Osteocyte (in vitro differentiated cells): Measurements from ENCODE around the gene ROBO2. TPM values are rescaled to one million over a fixed set of nuclear protein-coding genes. Genes with fewer than 3 reads are reported as not detected.
A peak's percentile ranks its signal among the peaks of the same experiment; 100 is the strongest.

Experiments used
- DNase-seq: peaks from one replicate; pipeline ENCODE4 v3.0.0; 2021; ENCODE audit warnings: mixed read lengths; ENCODE audit not compliant: unreplicated experiment; ENCODE audit errors: extremely low spot score
- H3K27ac Mint-ChIP-seq: one replicate; pipeline ENCODE4 v1.8.0; 2021; ENCODE audit warnings: mild to moderate bottlenecking, mixed read lengths; ENCODE audit not compliant: unreplicated experiment
- H3K27me3 Mint-ChIP-seq: one replicate; pipeline ENCODE4 v1.8.0; 2021; ENCODE audit warnings: mixed read lengths; ENCODE audit not compliant: unreplicated experiment
- H3K36me3 Mint-ChIP-seq: one replicate; pipeline ENCODE4 v1.8.0; 2021; ENCODE audit warnings: mixed read lengths; ENCODE audit not compliant: unreplicated experiment
- H3K4me1 Mint-ChIP-seq: one replicate; pipeline ENCODE4 v1.8.0; 2021; ENCODE audit warnings: mixed read lengths; ENCODE audit not compliant: unreplicated experiment
- H3K4me3 Mint-ChIP-seq: one replicate; pipeline ENCODE4 v1.8.0; 2021; ENCODE audit warnings: mild to moderate bottlenecking, moderate library complexity, mixed read lengths; ENCODE audit not compliant: unreplicated experiment
- H3K9me3 Mint-ChIP-seq: one replicate; pipeline ENCODE4 v1.8.0; 2021; ENCODE audit warnings: mixed read lengths; ENCODE audit not compliant: unreplicated experiment
- total RNA-seq: library from RNA; stranded (reverse); gene quantifications from 2 replicates; pipeline ENCODE4 v1.2.1, GENCODE V29; 2021
- TF ChIP-seq, protein P1 (sequence below): fragments of 200-600 bp; sonication (generic); IDR thresholded peaks from 2 replicates; pipeline ENCODE4 v1.5.0; 2021; ENCODE audit warnings: antibody characterized with exemption, mild to moderate bottlenecking, moderate library complexity

The ROBO2 gene
- total RNA-seq, 1 donor from 2014 or later = 18.4 TPM

DNA sequence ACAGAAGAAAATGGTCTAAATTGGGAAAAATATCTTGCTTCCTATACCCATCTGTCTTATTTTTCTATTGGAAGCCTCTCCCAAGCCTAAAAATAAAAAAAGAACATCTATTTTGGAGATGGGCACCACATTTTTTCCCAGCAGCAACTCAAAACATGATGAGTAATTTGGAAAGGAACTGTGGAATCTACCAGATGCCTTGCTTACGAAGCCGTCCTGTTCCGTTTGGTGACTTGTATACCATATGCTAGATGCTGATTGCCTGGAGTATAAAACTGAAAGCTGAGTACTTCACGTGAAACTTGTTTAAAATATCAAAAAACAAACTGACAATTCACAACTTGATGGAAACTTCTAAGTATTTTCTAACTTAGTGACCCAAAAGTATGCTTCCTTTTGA lies 491.0 kb downstream of the ROBO2 start:
- TF ChIP-seq, protein P1, sequence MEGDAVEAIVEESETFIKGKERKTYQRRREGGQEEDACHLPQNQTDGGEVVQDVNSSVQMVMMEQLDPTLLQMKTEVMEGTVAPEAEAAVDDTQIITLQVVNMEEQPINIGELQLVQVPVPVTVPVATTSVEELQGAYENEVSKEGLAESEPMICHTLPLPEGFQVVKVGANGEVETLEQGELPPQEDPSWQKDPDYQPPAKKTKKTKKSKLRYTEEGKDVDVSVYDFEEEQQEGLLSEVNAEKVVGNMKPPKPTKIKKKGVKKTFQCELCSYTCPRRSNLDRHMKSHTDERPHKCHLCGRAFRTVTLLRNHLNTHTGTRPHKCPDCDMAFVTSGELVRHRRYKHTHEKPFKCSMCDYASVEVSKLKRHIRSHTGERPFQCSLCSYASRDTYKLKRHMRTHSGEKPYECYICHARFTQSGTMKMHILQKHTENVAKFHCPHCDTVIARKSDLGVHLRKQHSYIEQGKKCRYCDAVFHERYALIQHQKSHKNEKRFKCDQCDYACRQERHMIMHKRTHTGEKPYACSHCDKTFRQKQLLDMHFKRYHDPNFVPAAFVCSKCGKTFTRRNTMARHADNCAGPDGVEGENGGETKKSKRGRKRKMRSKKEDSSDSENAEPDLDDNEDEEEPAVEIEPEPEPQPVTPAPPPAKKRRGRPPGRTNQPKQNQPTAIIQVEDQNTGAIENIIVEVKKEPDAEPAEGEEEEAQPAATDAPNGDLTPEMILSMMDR = no peak
- peaks cover 6% of the 10 kb centered on the region for H3K9me3 Mint-ChIP-seq
- DNase-seq = no peak
- no peaks in the 10 kb centered on the region for H3K27me3 Mint-ChIP-seq
- H3K4me1 Mint-ChIP-seq = peaks cover 29% of the 10 kb centered on the region
- H3K27ac Mint-ChIP-seq = peak overlapping the region; percentile 82
- H3K36me3 Mint-ChIP-seq = peaks cover 1% of the 10 kb centered on the region
- H3K4me3 Mint-ChIP-seq = peak overlapping the region; percentile 53

DNA sequence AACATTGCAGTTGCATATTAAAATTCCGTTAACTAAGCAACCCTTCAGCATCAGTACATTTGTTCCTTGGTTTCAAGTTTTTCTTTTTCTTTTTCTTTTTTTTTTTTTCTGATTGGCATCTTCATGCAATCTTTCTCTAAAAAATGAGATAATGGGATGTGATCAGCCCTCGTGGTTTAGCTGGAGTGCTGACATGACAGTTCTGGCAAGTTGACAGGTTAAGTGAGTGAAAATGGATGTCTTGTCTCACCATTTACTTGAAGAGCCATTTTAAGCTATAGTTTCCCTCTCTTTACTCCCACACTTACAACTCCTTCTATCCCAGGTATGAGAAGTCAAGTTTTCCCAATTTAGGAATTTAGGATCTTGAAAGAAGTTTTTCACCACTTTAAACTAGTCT lies 495.2 kb downstream of the ROBO2 start:
- no peaks in the 10 kb centered on the region for H3K27me3 Mint-ChIP-seq
- peaks cover 9% of the 10 kb centered on the region for H3K9me3 Mint-ChIP-seq

DNA sequence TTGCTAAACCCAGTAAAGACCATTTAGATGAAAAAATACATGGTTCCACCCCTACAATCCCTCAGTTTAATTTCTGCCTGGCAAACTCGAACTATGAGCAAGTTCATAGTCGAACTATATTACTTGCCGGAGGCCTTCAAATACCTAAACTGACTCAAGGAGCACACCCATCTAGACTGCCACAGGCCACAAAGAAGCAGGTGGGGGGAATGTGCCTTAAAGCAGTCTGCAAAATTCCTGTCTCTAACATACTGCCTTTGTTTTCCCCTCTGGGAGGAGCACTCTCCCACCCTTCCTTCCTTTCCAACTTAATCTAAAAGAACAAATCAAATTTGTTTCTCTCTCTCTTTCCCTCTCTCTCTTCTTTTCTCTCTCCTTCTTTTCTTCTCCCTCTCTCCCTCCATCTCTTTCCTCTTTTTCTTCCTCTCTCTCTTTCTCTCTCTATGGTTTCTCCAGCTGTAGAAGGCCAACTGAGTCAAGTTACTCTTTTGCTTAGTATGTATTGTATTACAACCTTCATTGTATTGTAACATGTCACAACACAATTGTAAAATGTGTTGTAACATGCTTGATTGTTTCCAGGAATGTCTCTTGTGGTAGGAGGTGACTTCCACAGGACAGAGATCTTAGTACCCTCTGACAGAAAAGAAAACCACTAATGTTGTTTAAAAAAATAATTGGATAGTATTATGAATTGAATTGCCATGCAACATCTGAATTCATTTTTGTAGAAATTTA lies 496.3 kb downstream of the ROBO2 start:
- TF ChIP-seq, protein P1 = peak; percentile 32
- Mint-ChIP-seq H3K36me3 (no peaks in the 10 kb centered on the region), H3K27me3 (no peaks in the 10 kb centered on the region), H3K9me3 (peaks cover 9% of the 10 kb centered on the region), H3K4me1 (peaks cover 29% of the 10 kb centered on the region), H3K4me3 (no peak overlapping the region), H3K27ac (peak overlapping the region; percentile 72)
- DNase-seq = no peak

More for the DNA sequence above, 495.2 kb downstream of the ROBO2 start:
- no peak for DNase-seq
- TF ChIP-seq, protein P1 = no peak
- no peak overlapping the region for H3K27ac Mint-ChIP-seq
- H3K4me3 Mint-ChIP-seq = no peak overlapping the region
- H3K36me3 Mint-ChIP-seq = no peaks in the 10 kb centered on the region
- H3K4me1 Mint-ChIP-seq = peaks cover 40% of the 10 kb centered on the region

DNA sequence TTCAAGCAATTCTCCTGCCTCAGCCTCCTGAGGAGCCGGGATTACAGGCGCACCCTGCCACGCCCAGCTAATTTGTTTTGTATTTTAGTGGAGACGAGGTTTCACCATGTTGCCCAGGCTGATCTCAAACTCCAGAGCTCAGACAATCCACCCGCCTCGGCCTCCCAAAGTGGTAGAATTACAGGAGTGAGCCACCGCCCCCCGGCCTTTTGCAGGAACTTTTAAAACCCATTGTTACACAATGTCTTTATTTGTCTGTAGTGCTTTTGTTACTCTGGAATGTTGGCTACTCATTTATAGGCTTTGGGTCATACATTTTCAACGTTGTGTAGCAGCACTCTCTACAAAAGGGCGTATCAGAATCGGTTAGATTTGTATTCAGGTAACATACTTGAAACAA lies 499.1 kb downstream of the ROBO2 start:
- H3K4me1 Mint-ChIP-seq = peaks cover 17% of the 10 kb centered on the region
- H3K36me3 Mint-ChIP-seq = no peaks in the 10 kb centered on the region
- H3K27me3 Mint-ChIP-seq = no peaks in the 10 kb centered on the region
- no peak overlapping the region for H3K4me3 Mint-ChIP-seq
- TF ChIP-seq, protein P1 = no peak
- no peak for DNase-seq
- no peak overlapping the region for H3K27ac Mint-ChIP-seq
- H3K9me3 Mint-ChIP-seq = peaks cover 3% of the 10 kb centered on the region

DNA sequence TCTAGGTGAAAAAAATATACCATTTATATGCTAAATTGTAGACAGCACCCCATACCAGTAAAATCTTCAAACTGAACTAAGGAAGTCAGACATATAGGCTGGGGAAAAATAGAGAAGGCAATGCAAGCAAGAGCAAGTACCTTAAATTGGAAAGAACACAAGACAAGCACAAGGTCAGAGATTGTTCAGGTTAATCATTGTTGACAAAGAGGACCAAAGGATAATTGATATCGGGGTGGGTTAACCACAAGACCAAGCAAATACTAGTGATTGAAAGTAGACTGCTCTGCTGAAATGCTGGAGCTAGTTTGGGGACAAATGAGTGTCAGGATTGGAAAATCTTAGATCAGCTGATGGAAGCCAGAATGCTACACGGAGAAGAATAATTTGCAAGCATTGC lies 499.8 kb downstream of the ROBO2 start:
- Mint-ChIP-seq H3K27ac (no peak overlapping the region), H3K27me3 (no peaks in the 10 kb centered on the region), H3K36me3 (no peaks in the 10 kb centered on the region), H3K9me3 (peaks cover 4% of the 10 kb centered on the region), H3K4me1 (peaks cover 17% of the 10 kb centered on the region), H3K4me3 (no peak overlapping the region)
- TF ChIP-seq, protein P1 = no peak
- no peak for DNase-seq
